Smooth muscle cell of the brain vasculature (primary cell): ENCODE data around the gene PPM1H.
"Not testable (repeated sequence)": the region's sequence is repeated elsewhere in the genome, so short reads cannot be mapped to it uniquely, and the experiment has no call there.

Experiments used
- DNase-seq: peaks from one replicate; pipeline ENCODE4 v3.0.0-alpha.2; 2012; ENCODE audit warnings: low read depth, low spot score

PPM1H gene

GRCh38 chr12:62686938-62687337 is 248.0 kb downstream of the PPM1H start:
- DNase-seq: no peak

- DNase-seq: no peak
Observed at GRCh38 chr12:62684570-62685295, 250.2 kb downstream of the PPM1H start.

GRCh38 chr12:62683776-62684569 is 251.0 kb downstream of the PPM1H start:
- DNase-seq: no peak

- DNase-seq: no peak
Observed at GRCh38 chr12:62681306-62681705, 253.6 kb downstream of the PPM1H start.

- DNase-seq: no peak
Observed at GRCh38 chr12:62679608-62680007, 255.3 kb downstream of the PPM1H start.

GRCh38 chr12:62677355-62677754 is 257.6 kb downstream of the PPM1H start:
- DNase-seq: no peak

- DNase-seq: no peak
Observed at GRCh38 chr12:62676521-62677307, 258.2 kb downstream of the PPM1H start.

GRCh38 chr12:62673028-62673815 is 261.7 kb downstream of the PPM1H start:
- DNase-seq: no peak

GRCh38 chr12:62670986-62671720 is 263.8 kb downstream of the PPM1H start:
- DNase-seq: no peak

- no peak for DNase-seq
Observed at GRCh38 chr12:62668782-62669181, 266.2 kb downstream of the PPM1H start.

GRCh38 chr12:62664951-62665350 is 270.0 kb downstream of the PPM1H start:
- not testable (repeated sequence) for DNase-seq

- no peak for DNase-seq
Observed at GRCh38 chr12:62660756-62661155, 274.2 kb downstream of the PPM1H start.

- DNase-seq: no peak
Observed at GRCh38 chr12:62659453-62660295, 275.3 kb downstream of the PPM1H start.

GRCh38 chr12:62658910-62659309 is 276.0 kb downstream of the PPM1H start:
- no peak for DNase-seq

GRCh38 chr12:62657363-62657632 is 277.7 kb downstream of the PPM1H start:
- no peak for DNase-seq

- no peak for DNase-seq
Observed at GRCh38 chr12:62656591-62657362, 278.2 kb downstream of the PPM1H start.

GRCh38 chr12:62655666-62656151 is 279.2 kb downstream of the PPM1H start:
- no peak for DNase-seq

GRCh38 chr12:62654326-62655241 is 280.4 kb downstream of the PPM1H start:
- no peak for DNase-seq
